ENCODE data around the gene HNRNPU. TPM values are rescaled to one million over a fixed set of nuclear protein-coding genes. Genes with fewer than 3 reads are reported as not detected.

The HNRNPU gene
- total and polyA plus RNA-seq, 8 donors: 59.1 to 157 (median 112) TPM

GRCh38 chr1:244830639-244831038, 33.7 kb downstream of the HNRNPU start:
- no peak for DNase-seq
- intact Hi-C loops (cut with DNase I): no loop called here
- ATAC-seq: no peak
- WGBS, 2 donors: 68 to 72% methylated on average over 3 of the region's 3 CpGs
- Histone ChIP-seq H3K4me3 (no peak overlapping the region), H3K36me3 (no peaks in the 10 kb centered on the region), H3K27me3 (no peaks in the 10 kb centered on the region), H3K4me1 (peaks cover 0 to 3% (median 0%) of the 10 kb centered on the region in 3 donors), H3K9me3 (no peaks in the 10 kb centered on the region), H3K27ac (no peak overlapping the region)
- TF ChIP-seq, protein P1, sequence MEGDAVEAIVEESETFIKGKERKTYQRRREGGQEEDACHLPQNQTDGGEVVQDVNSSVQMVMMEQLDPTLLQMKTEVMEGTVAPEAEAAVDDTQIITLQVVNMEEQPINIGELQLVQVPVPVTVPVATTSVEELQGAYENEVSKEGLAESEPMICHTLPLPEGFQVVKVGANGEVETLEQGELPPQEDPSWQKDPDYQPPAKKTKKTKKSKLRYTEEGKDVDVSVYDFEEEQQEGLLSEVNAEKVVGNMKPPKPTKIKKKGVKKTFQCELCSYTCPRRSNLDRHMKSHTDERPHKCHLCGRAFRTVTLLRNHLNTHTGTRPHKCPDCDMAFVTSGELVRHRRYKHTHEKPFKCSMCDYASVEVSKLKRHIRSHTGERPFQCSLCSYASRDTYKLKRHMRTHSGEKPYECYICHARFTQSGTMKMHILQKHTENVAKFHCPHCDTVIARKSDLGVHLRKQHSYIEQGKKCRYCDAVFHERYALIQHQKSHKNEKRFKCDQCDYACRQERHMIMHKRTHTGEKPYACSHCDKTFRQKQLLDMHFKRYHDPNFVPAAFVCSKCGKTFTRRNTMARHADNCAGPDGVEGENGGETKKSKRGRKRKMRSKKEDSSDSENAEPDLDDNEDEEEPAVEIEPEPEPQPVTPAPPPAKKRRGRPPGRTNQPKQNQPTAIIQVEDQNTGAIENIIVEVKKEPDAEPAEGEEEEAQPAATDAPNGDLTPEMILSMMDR (IDR thresholded peaks at IDR 0.05): no peak
- FAIRE-seq: no peak

DNA sequence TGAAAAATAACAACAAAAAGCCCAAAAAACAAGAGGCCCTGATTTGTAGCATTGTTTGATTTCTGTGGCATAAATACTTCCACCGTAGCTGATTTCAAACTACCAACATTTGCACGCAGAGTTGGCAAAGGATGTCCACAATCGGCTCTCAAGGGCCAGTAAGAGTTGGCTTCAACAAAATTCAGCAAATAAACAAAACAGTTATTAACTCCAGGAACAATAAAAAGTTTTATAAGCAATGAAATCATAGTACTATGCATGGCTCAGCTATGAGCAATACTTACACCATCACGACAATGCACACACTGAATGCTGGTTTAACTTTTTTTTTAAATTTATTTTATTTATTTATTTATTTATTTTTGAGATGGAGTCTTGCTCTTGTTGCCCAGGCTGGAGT, 37.6 kb downstream of the HNRNPU start:
- DNase-seq: no peak
- Histone ChIP-seq H3K4me1 (no peaks in the 10 kb centered on the region), H3K4me3 (no peak overlapping the region), H3K27me3 (no peaks in the 10 kb centered on the region), H3K9me3 (no peaks in the 10 kb centered on the region), H3K27ac (no peak overlapping the region), H3K36me3 (no peaks in the 10 kb centered on the region)
- no peak for ATAC-seq
- FAIRE-seq: no peak
- intact Hi-C loops (cut with DNase I): no loop called here
- WGBS, 2 donors: 85 to 90% methylated on average over 4 of the region's 4 CpGs
- TF ChIP-seq, protein P1 (IDR thresholded peaks at IDR 0.05): no peak

DNA sequence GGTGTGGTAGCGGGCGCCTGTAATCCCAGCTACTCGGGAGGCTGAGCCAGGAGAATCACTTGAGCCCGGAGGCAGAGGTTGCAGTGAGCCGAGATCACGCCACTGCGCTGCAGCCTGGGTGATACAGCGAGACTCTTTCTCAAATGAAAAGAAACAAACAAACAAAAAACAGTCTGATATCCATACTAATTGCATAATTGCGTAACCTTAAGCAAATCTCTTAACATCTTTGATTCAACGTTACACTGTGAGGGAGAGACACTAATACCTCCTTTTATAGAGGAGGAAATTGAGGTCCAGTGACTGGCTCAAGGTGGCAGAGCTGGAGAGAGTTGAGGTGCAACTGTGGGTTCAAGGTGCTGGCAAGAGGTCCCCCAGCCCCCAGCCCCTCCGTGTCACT, 41.5 kb downstream of the HNRNPU start:
- 89 to 94% methylated on average over 11 of the region's 11 CpGs for WGBS, 2 donors
- DNase-seq (no peak), ATAC-seq (no peak), FAIRE-seq (no peak)
- Histone ChIP-seq H3K9me3 (no peaks in the 10 kb centered on the region), H3K4me1 (no peaks in the 10 kb centered on the region), H3K36me3 (no peaks in the 10 kb centered on the region), H3K4me3 (no peak overlapping the region), H3K27me3 (no peaks in the 10 kb centered on the region), H3K27ac (no peak overlapping the region)
- intact Hi-C loops (cut with DNase I): no loop called here
- TF ChIP-seq, protein P1 (IDR thresholded peaks at IDR 0.05): no peak

GRCh38 chr1:244821134-244821533, 43.2 kb downstream of the HNRNPU start:
- WGBS, 2 donors: 60 to 70% methylated on average over 3 of the region's 3 CpGs
- Histone ChIP-seq H3K27me3 (no peaks in the 10 kb centered on the region), H3K4me1 (no peaks in the 10 kb centered on the region), H3K27ac (no peak overlapping the region), H3K9me3 (no peaks in the 10 kb centered on the region), H3K36me3 (no peaks in the 10 kb centered on the region), H3K4me3 (no peak overlapping the region)
- intact Hi-C loops (cut with DNase I): no loop called here
- no peak for DNase-seq
- TF ChIP-seq, protein P1 (IDR thresholded peaks at IDR 0.05): no peak
- FAIRE-seq: no peak
- ATAC-seq: no peak

- WGBS, 2 donors: 86 to 93% methylated on average over 2 of the region's 2 CpGs
- TF ChIP-seq, protein P1 (IDR thresholded peaks at IDR 0.05): no peak
- FAIRE-seq (no peak), DNase-seq (no peak), ATAC-seq (no peak)
- no peaks in the 10 kb centered on the region for H3K36me3 ChIP-seq
- H3K9me3 ChIP-seq: no peaks in the 10 kb centered on the region
- intact Hi-C loops (cut with DNase I): no loop called here
- no peaks in the 10 kb centered on the region for H3K4me1 ChIP-seq
- H3K4me3 ChIP-seq: no peak overlapping the region
- H3K27me3 ChIP-seq: no peaks in the 10 kb centered on the region
- H3K27ac ChIP-seq: no peak overlapping the region
These were observed 44.2 kb downstream of the HNRNPU start for GRCh38 chr1:244820131-244820530.
